ENCODE data around the gene TRPV4.

TRPV4 gene

GRCh38 chr12:109777544-109777943 is 55.7 kb downstream of the TRPV4 start:
- peak; percentile 21 for DNase-seq (ENCODE audit: low read depth)

GRCh38 chr12:109776624-109777023 is 56.6 kb downstream of the TRPV4 start:
- no peak for DNase-seq (ENCODE audit: low read depth)

- DNase-seq (ENCODE audit: low read depth) = peak; percentile 46
Observed at GRCh38 chr12:109775172-109775881, 57.9 kb downstream of the TRPV4 start.

DNA sequence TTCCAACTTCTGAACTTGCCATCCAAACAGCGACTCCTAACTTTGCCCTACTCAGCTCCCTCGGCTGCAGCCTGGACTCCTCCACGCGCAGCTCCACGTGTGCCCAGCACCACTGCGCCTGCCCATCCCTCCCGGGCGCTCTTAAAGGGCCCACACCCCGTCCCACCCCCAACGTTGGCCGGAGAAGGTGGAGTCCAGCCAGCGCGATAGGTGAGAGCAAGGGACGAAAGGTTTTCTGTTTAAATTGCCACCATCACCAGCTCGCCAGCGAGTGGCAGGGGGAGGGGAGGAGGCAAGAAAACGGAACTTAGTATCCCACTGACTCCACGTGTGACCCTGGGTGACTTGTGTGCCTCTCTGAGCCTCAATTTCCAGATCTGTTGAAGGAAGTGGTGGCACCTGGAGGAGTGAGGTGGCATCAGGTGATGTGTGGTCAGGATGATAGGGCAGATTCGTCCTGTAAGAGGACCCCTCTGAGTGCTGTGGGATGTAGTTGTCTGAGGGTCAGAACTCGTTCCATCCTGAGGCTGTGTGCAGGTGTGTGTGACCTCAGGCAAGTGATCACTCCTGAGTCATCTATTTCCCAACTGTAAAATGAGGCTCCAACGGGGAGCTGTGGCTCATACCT is 59.7 kb downstream of the TRPV4 start:
- DNase-seq (ENCODE audit: low read depth) = no peak

DNA sequence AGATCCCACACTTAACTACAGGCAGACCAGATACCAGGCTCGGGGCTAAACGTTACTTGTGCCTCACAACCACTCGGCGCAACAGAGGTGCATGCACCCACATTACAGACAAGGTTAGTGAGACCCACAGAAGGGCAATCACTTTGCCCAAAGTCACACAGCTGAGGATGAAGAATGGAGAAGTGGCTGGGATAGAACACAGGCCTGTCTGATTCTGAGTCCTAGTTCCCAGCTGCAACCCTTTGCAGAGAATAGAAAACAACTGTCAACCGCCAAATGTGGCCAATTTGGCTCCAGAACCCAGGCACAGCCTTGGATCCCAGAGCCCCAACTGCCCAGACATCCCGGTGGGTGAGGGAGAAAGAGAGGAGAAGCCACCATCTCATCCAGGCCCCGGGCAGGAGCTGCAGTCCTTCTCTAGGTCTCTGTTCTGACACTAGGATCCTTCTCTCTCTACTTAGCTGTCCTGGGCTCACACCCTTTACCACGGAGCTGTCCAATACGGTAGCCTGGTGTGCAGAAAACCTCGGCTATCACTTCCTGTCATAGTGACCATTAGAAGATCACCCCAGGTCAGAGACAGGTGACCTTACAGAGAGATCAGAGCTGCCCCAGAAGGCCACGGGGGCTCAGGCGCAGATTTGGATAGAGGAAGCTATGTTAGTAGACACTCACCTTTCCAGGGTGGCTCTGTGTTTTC is 60.4 kb downstream of the TRPV4 start:
- no peak for DNase-seq (ENCODE audit: low read depth)

DNA sequence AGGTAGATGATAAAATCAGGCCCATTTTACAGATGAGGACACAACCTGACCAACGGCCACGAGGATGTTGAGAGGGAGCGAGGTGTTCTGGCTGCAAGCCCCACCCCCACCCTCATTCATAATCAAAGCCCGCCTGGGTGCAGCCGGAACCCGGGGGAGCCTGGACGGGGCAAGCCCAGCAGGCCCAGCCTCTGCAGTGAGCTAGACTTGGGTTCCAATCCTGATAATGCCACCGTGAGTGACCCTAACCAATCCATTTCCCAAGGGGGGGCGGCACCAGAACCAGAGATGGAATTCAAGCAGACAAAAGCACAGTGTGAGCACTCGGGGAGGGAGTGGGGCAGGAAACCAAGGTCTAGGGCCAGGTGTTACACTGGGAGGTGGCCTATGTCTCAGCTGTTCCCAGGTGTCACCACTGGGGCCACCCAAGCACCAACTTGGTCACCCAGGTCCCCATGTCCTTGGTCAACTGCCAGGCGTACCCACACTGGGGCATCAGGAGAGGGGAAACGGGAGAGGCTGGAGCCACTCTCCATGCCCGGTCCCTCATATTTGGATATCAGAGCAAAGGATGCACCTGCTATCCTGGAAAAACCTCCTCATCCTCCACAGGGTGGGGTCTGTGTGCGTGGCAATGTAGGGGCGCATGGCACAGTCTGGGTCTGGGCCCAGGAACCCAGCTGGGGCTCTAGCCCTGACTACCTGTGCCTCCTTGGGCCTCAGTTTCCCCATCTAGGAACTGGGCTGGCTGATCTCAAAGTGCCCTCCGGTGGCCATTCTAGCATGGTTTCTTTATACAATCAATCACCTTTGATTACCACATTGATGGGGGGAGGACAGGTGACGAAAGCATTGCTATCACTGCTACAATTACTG is 61.2 kb downstream of the TRPV4 start:
- DNase-seq (ENCODE audit: low read depth) = no peak

GRCh38 chr12:109770861-109771670 is 62.1 kb downstream of the TRPV4 start:
- no peak for DNase-seq (ENCODE audit: low read depth)

GRCh38 chr12:109770104-109770860 is 62.9 kb downstream of the TRPV4 start:
- no peak for DNase-seq (ENCODE audit: low read depth)

- no peak for DNase-seq (ENCODE audit: low read depth)
Observed at GRCh38 chr12:109768901-109769670, 64.1 kb downstream of the TRPV4 start.

DNA sequence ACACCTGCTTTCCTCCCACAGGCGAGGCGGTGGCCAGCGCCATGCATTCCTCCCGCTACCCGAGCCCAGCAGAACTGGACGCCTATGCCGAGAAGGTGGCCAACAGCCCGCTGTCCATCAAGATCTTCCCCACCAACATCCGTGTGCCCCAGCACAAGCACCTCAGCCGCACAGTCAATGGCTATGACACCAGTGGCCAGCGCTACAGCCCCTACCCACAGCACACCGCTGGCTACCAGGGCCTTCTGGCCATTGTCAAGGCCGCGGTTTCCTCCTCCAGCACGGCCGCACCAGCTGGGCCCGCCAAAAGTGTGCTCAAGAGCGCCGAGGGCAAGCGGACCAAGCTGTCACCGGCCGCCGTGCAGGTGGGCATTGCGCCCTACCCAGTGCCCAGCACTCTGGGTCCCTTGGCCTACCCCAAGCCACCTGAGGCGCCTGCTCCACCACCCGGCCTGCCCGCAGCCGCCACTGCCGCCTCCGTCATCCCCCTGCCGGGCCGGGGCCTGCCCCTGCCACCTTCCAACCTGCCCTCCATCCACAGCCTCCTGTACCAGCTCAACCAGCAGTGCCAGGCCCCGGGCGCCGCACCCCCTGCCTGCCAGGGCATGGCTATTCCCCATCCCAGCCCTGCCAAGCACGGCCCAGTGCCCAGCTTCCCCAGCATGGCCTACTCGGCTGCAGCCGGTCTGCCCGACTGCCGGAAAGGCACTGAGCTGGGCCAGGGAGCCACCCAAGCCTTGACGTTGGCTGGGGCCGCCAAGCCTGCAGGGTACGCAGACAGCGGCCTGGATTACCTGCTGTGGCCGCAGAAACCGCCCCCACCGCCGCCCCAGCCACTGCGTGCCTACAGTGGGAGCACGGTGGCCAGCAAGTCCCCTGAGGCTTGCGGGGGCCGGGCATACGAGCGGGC is 65.0 kb downstream of the TRPV4 start:
- no peak for DNase-seq (ENCODE audit: low read depth)

GRCh38 chr12:109767456-109767855 is 65.7 kb downstream of the TRPV4 start:
- no peak for DNase-seq (ENCODE audit: low read depth)

GRCh38 chr12:109766251-109766778 is 66.9 kb downstream of the TRPV4 start:
- no peak for DNase-seq (ENCODE audit: low read depth)

DNA sequence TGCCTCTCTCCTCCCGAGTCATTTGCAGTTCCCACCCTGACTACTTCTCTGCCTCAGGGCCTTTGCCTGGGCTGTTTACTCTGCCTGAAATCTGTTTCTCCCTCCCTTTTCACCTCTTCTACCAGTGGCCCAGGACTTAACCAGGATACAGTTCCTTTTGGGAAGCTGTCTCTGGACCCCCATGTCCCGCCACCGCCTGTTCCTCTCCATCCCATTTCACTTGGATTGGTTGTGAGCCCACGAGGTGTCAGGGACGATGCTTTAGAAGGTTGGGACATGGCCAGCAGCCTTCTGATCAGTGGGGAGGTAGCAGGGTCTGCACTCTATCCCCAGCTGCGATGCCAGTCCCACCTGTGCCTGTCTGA is 67.8 kb downstream of the TRPV4 start:
- no peak for DNase-seq (ENCODE audit: low read depth)

GRCh38 chr12:109764776-109765445 is 68.3 kb downstream of the TRPV4 start:
- DNase-seq (ENCODE audit: low read depth) = no peak

GRCh38 chr12:109764123-109764522 is 69.1 kb downstream of the TRPV4 start:
- no peak for DNase-seq (ENCODE audit: low read depth)

DNA sequence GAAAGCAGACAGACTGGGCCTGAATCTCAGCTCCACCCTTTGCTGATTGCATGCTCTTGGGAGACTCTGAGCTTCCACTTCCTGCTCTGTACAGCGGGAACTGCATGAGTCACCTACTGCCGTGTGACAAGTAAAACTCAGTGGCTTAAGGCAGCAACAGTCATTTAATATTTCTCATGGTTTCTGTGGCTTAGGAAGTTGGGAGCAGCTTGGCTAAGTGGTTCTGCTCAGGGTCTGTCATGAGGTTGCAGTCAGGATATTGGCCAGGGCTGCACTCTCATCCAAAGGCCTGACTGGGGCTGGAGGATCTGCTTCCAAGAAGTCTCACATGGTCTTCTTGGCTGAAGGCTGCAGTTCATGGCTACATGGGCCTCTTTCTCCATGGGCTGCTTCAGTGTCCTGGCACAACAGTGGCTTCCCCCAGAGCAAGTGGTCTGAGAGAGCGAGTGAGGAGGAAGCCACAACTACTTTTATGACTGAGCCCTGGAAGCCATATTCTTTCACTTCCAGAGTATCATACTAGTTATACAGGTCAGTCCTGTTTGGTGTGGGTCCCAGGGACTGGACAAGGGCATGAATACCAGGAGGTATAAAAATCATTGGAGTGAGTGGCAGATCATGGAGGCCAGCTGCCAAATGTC is 69.9 kb downstream of the TRPV4 start:
- peak; percentile 31 for DNase-seq (ENCODE audit: low read depth)

- no peak for DNase-seq (ENCODE audit: low read depth)
Observed at GRCh38 chr12:109762673-109763191, 70.5 kb downstream of the TRPV4 start.
